ENCODE results near the gene JUP.

Gene JUP

GRCh38 chr17:41773190-41773588 is 13.3 kb downstream of the JUP start:
- no peaks in the 10 kb centered on the region for H3K9me3 ChIP-seq (ENCODE audit: control insufficient read depth, low read length)
- peak overlapping the region; percentile 92 for H3K27ac ChIP-seq (ENCODE audit: low read length, poor library complexity, severe bottlenecking)
- peak overlapping the region; percentile 50 to 86 for H3K18ac ChIP-seq (ENCODE audit: low read depth in 1 of 2, low read length in 2 of 2)
- peak overlapping the region; percentile 48 for H4K91ac ChIP-seq (ENCODE audit: low read length)
- H3K79me1 ChIP-seq (replicated peaks; ENCODE audit: low read length, poor library complexity, severe bottlenecking), result peaks cover 24% of the 10 kb centered on the region
- H3K9ac ChIP-seq (ENCODE audit: low read length), result no peak overlapping the region
- peak overlapping the region; percentile 83 for H2BK5ac ChIP-seq (ENCODE audit: low read depth, low read length, poor library complexity, severe bottlenecking)
- H2BK120ac ChIP-seq (ENCODE audit: low read depth, low read length), result peak overlapping the region; percentile 73
- peak overlapping the region; percentile 31 for H3K4me2 ChIP-seq (ENCODE audit: low read length, poor library complexity, severe bottlenecking)
- DNase-seq, result peak; percentile 95
- H3K27me3 ChIP-seq (ENCODE audit: control insufficient read depth in 1 of 2, insufficient read depth in 1 of 2, low read length in 2 of 2), result peaks cover 0 to 13% of the 10 kb centered on the region in 2 experiments
- peak overlapping the region; percentile 5 to 74 for H3K4ac ChIP-seq (ENCODE audit: low read depth in 1 of 2, low read length in 2 of 2)
- peaks cover 68% of the 10 kb centered on the region for H3K4me1 ChIP-seq (ENCODE audit: control insufficient read depth, insufficient read depth, low read depth, low read length)
- no peak overlapping the region for H2BK15ac ChIP-seq (ENCODE audit: low read depth, poor library complexity, severe bottlenecking)
- peak overlapping the region in 1 of 2 experiments; percentile 23 for H3K23ac ChIP-seq (ENCODE audit: low read length in 2 of 2)
- H2AFZ ChIP-seq (ENCODE audit: low read depth, low read length), result no peak overlapping the region
- H2BK12ac ChIP-seq (ENCODE audit: low read length in 2 of 2), result peak overlapping the region in 1 of 2 experiments; percentile 87
- peak overlapping the region; percentile 59 for H4K8ac ChIP-seq (ENCODE audit: low read length)
- peak overlapping the region in 1 of 2 experiments; percentile 68 for H3K14ac ChIP-seq (ENCODE audit: low read length in 2 of 2)
- 11% methylated on average over 11 of the region's 12 CpGs for WGBS
- no peak overlapping the region for H3K4me3 ChIP-seq (ENCODE audit: insufficient read depth in 1 of 2, low read depth in 1 of 2, low read length in 2 of 2)
- peaks cover 0 to 77% of the 10 kb centered on the region in 2 experiments for H3K36me3 ChIP-seq (ENCODE audit: control insufficient read depth in 1 of 2, insufficient read depth in 2 of 2, low read depth in 1 of 2, low read length in 2 of 2)
- peak overlapping the region; percentile 97 for H2AK5ac ChIP-seq (ENCODE audit: low read length, severe bottlenecking)

DNA sequence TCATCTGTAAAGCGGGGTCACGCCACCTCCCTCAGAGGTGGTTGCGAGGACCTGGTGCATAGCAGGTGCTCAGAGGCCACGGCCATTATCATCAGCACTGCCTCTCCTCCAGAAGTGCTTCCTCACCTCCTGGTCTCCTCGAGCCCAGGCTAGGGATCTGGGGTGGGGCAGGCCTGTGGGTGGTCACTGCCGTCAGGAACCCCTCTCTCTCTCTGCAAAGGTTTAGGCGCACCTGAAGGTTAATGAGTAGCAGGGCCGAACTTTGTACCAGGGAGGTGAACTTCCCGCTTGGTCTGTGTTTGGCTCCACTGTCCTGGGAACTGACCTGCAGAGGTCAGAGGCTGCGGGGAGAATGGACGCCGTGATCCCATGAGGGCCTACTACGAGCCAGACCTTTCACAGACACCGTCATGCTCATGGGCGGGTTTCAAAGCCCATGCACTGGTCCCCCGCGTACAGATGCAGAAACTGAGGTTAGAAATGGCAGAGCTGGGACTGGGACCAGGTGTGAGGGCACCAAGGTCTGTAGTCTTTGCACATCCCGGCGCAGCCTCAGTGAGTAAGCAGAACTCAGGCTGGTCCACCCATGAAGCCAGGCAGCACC is 13.8 kb downstream of the JUP start:
- Histone ChIP-seq H3K36me3 (ENCODE audit: control insufficient read depth in 1 of 2, insufficient read depth in 2 of 2, low read depth in 1 of 2, low read length in 2 of 2) (peaks cover 0 to 82% of the 10 kb centered on the region in 2 experiments), H3K14ac (ENCODE audit: low read length in 2 of 2) (peak overlapping the region in 1 of 2 experiments; percentile 68), H3K4me1 (ENCODE audit: control insufficient read depth, insufficient read depth, low read depth, low read length) (peaks cover 63% of the 10 kb centered on the region), H3K27ac (ENCODE audit: low read length, poor library complexity, severe bottlenecking) (peak overlapping the region; percentile 92), H2BK120ac (ENCODE audit: low read depth, low read length) (no peak overlapping the region), H2BK15ac (ENCODE audit: low read depth, poor library complexity, severe bottlenecking) (no peak overlapping the region), H4K8ac (ENCODE audit: low read length) (peak overlapping the region; percentile 59), H2BK5ac (ENCODE audit: low read depth, low read length, poor library complexity, severe bottlenecking) (peak overlapping the region; percentile 83), H3K79me1 (replicated peaks; ENCODE audit: low read length, poor library complexity, severe bottlenecking) (peaks cover 25% of the 10 kb centered on the region), H3K9ac (ENCODE audit: low read length) (no peak overlapping the region), H2AK5ac (ENCODE audit: low read length, severe bottlenecking) (peak overlapping the region; percentile 97), H3K9me3 (ENCODE audit: control insufficient read depth, low read length) (no peaks in the 10 kb centered on the region), H3K23ac (ENCODE audit: low read length in 2 of 2) (peak overlapping the region in 1 of 2 experiments; percentile 23), H2BK12ac (ENCODE audit: low read length in 2 of 2) (peak overlapping the region; percentile 14 to 87), H3K18ac (ENCODE audit: low read depth in 1 of 2, low read length in 2 of 2) (peak overlapping the region; percentile 50 to 86), H3K4me2 (ENCODE audit: low read length, poor library complexity, severe bottlenecking) (peak overlapping the region; percentile 31), H3K4me3 (ENCODE audit: insufficient read depth in 1 of 2, low read depth in 1 of 2, low read length in 2 of 2) (no peak overlapping the region), H4K91ac (ENCODE audit: low read length) (peak overlapping the region; percentile 48), H3K27me3 (ENCODE audit: control insufficient read depth in 1 of 2, insufficient read depth in 1 of 2, low read length in 2 of 2) (peaks cover 0 to 13% of the 10 kb centered on the region in 2 experiments), H2AFZ (ENCODE audit: low read depth, low read length) (no peak overlapping the region), H3K4ac (ENCODE audit: low read depth in 1 of 2, low read length in 2 of 2) (peak overlapping the region; percentile 5 to 74)
- 92% methylated on average over 19 of the region's 19 CpGs for WGBS
- no peak for DNase-seq

DNA sequence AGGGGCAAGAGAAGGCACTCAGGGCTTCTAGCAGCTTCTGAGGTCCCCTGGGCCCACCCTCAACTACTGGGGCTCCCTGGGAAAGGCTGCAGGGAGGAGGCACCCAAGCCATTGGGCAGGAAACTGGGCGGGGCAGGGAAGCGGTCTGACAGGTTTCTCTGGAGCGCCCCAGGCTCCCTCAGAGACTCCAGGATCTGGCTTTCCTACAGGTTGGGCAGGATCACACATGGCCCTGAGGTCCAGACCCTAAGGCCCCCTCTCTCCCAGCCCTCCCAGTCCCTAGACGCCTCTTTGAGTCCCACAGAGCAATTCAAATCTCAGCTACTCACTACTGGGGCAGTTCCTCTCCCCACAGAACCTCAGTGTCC is 14.3 kb downstream of the JUP start:
- Histone ChIP-seq H3K36me3 (ENCODE audit: control insufficient read depth in 1 of 2, insufficient read depth in 2 of 2, low read depth in 1 of 2, low read length in 2 of 2) (peaks cover 0 to 87% of the 10 kb centered on the region in 2 experiments), H3K79me1 (replicated peaks; ENCODE audit: low read length, poor library complexity, severe bottlenecking) (peaks cover 27% of the 10 kb centered on the region), H3K4ac (ENCODE audit: low read depth in 1 of 2, low read length in 2 of 2) (peak overlapping the region in 1 of 2 experiments; percentile 30), H2BK12ac (ENCODE audit: low read length in 2 of 2) (peak overlapping the region in 1 of 2 experiments; percentile 65), H3K4me3 (ENCODE audit: insufficient read depth in 1 of 2, low read depth in 1 of 2, low read length in 2 of 2) (no peak overlapping the region), H3K4me2 (ENCODE audit: low read length, poor library complexity, severe bottlenecking) (no peak overlapping the region), H3K27ac (ENCODE audit: low read length, poor library complexity, severe bottlenecking) (peak overlapping the region; percentile 92), H4K8ac (ENCODE audit: low read length) (peak overlapping the region; percentile 32), H2BK5ac (ENCODE audit: low read depth, low read length, poor library complexity, severe bottlenecking) (no peak overlapping the region), H3K18ac (ENCODE audit: low read depth in 1 of 2, low read length in 2 of 2) (no peak overlapping the region), H3K23ac (ENCODE audit: low read length in 2 of 2) (no peak overlapping the region), H3K9ac (ENCODE audit: low read length) (no peak overlapping the region), H2BK15ac (ENCODE audit: low read depth, poor library complexity, severe bottlenecking) (no peak overlapping the region), H3K4me1 (ENCODE audit: control insufficient read depth, insufficient read depth, low read depth, low read length) (peaks cover 60% of the 10 kb centered on the region), H2AK5ac (ENCODE audit: low read length, severe bottlenecking) (peak overlapping the region; percentile 97), H2BK120ac (ENCODE audit: low read depth, low read length) (no peak overlapping the region), H3K9me3 (ENCODE audit: control insufficient read depth, low read length) (no peaks in the 10 kb centered on the region), H2AFZ (ENCODE audit: low read depth, low read length) (no peak overlapping the region), H4K91ac (ENCODE audit: low read length) (peak overlapping the region; percentile 74), H3K27me3 (ENCODE audit: control insufficient read depth in 1 of 2, insufficient read depth in 1 of 2, low read length in 2 of 2) (peaks cover 0 to 13% of the 10 kb centered on the region in 2 experiments), H3K14ac (ENCODE audit: low read length in 2 of 2) (no peak overlapping the region)
- WGBS, result 100% methylated on average over 4 of the region's 4 CpGs
- DNase-seq, result no peak

- Histone ChIP-seq H3K4me1 (ENCODE audit: control insufficient read depth, insufficient read depth, low read depth, low read length) (peaks cover 55% of the 10 kb centered on the region), H3K27ac (ENCODE audit: low read length, poor library complexity, severe bottlenecking) (peak overlapping the region; percentile 92), H2BK5ac (ENCODE audit: low read depth, low read length, poor library complexity, severe bottlenecking) (no peak overlapping the region), H3K18ac (ENCODE audit: low read depth in 1 of 2, low read length in 2 of 2) (no peak overlapping the region), H2BK15ac (ENCODE audit: low read depth, poor library complexity, severe bottlenecking) (no peak overlapping the region), H3K4me3 (ENCODE audit: insufficient read depth in 1 of 2, low read depth in 1 of 2, low read length in 2 of 2) (no peak overlapping the region), H3K9me3 (ENCODE audit: control insufficient read depth, low read length) (no peaks in the 10 kb centered on the region), H3K36me3 (ENCODE audit: control insufficient read depth in 1 of 2, insufficient read depth in 2 of 2, low read depth in 1 of 2, low read length in 2 of 2) (peaks cover 0 to 91% of the 10 kb centered on the region in 2 experiments), H3K4ac (ENCODE audit: low read depth in 1 of 2, low read length in 2 of 2) (no peak overlapping the region), H3K14ac (ENCODE audit: low read length in 2 of 2) (no peak overlapping the region), H2BK120ac (ENCODE audit: low read depth, low read length) (no peak overlapping the region), H2BK12ac (ENCODE audit: low read length in 2 of 2) (no peak overlapping the region), H4K8ac (ENCODE audit: low read length) (peak overlapping the region; percentile 32), H2AK5ac (ENCODE audit: low read length, severe bottlenecking) (peak overlapping the region; percentile 97), H2AFZ (ENCODE audit: low read depth, low read length) (no peak overlapping the region), H3K23ac (ENCODE audit: low read length in 2 of 2) (no peak overlapping the region), H3K9ac (ENCODE audit: low read length) (no peak overlapping the region), H3K27me3 (ENCODE audit: control insufficient read depth in 1 of 2, insufficient read depth in 1 of 2, low read length in 2 of 2) (peaks cover 0 to 13% of the 10 kb centered on the region in 2 experiments), H3K4me2 (ENCODE audit: low read length, poor library complexity, severe bottlenecking) (no peak overlapping the region), H3K79me1 (replicated peaks; ENCODE audit: low read length, poor library complexity, severe bottlenecking) (peaks cover 28% of the 10 kb centered on the region), H4K91ac (ENCODE audit: low read length) (peak overlapping the region; percentile 74)
- DNase-seq, result no peak
- WGBS, result 86% methylated on average over 16 of the region's 17 CpGs
Observed at GRCh38 chr17:41771389-41772206, 14.9 kb downstream of the JUP start.
